ENCODE data around the gene TMEM141. TPM values are rescaled to one million over a fixed set of nuclear protein-coding genes. Genes with fewer than 3 reads are reported as not detected.
"Not testable (repeated sequence)": the region's sequence is repeated elsewhere in the genome, so short reads cannot be mapped to it uniquely, and the experiment has no call there.

Gene TMEM141
- polyA plus RNA-seq, 3 donors, result 53.5 to 81.8 (median 70.3) TPM

- DNase-seq (ENCODE audit: extremely low read depth in 1 of 11, low read depth in 9 of 11, low spot score in 4 of 11), result no peak
These were observed 33.5 kb downstream of the TMEM141 start for GRCh38 chr9:136824496-136825225.

GRCh38 chr9:136825295-136826187, 34.4 kb downstream of the TMEM141 start:
- DNase-seq (ENCODE audit: extremely low read depth in 1 of 11, low read depth in 9 of 11, low spot score in 4 of 11), result no peak

GRCh38 chr9:136826188-136826541, 35.0 kb downstream of the TMEM141 start:
- no peak for DNase-seq (ENCODE audit: extremely low read depth in 1 of 11, low read depth in 9 of 11, low spot score in 4 of 11)

GRCh38 chr9:136826703-136827582, 35.8 kb downstream of the TMEM141 start:
- no peak for DNase-seq (ENCODE audit: extremely low read depth in 1 of 11, low read depth in 9 of 11, low spot score in 4 of 11)

- DNase-seq (ENCODE audit: extremely low read depth in 1 of 11, low read depth in 9 of 11, low spot score in 4 of 11), result no peak
These were observed 36.8 kb downstream of the TMEM141 start for GRCh38 chr9:136827794-136828473.

GRCh38 chr9:136828474-136829140, 37.5 kb downstream of the TMEM141 start:
- no peak for DNase-seq (ENCODE audit: extremely low read depth in 1 of 11, low read depth in 9 of 11, low spot score in 4 of 11)

GRCh38 chr9:136829412-136829811, 38.3 kb downstream of the TMEM141 start:
- no peak for DNase-seq (ENCODE audit: extremely low read depth in 1 of 11, low read depth in 9 of 11, low spot score in 4 of 11)

- DNase-seq (ENCODE audit: extremely low read depth in 1 of 11, low read depth in 9 of 11, low spot score in 4 of 11), result no peak
These were observed 39.1 kb downstream of the TMEM141 start for GRCh38 chr9:136829981-136830885.

GRCh38 chr9:136831002-136831719, 40.0 kb downstream of the TMEM141 start:
- DNase-seq (ENCODE audit: extremely low read depth in 1 of 11, low read depth in 9 of 11, low spot score in 4 of 11), result no peak

- DNase-seq (ENCODE audit: extremely low read depth in 1 of 11, low read depth in 9 of 11, low spot score in 4 of 11), result no peak
These were observed 40.6 kb downstream of the TMEM141 start for GRCh38 chr9:136831720-136832104.

GRCh38 chr9:136832581-136832980, 41.4 kb downstream of the TMEM141 start:
- DNase-seq (ENCODE audit: extremely low read depth in 1 of 11, low read depth in 9 of 11, low spot score in 4 of 11), result no peak

GRCh38 chr9:136833381-136834048, 42.4 kb downstream of the TMEM141 start:
- DNase-seq (ENCODE audit: extremely low read depth in 1 of 11, low read depth in 9 of 11, low spot score in 4 of 11), result not testable (repeated sequence)

- no peak for DNase-seq (ENCODE audit: extremely low read depth in 1 of 11, low read depth in 9 of 11, low spot score in 4 of 11)
These were observed 44.2 kb downstream of the TMEM141 start for GRCh38 chr9:136835162-136835931.

- DNase-seq (ENCODE audit: extremely low read depth in 1 of 11, low read depth in 9 of 11, low spot score in 4 of 11), result no peak
These were observed 45.1 kb downstream of the TMEM141 start for GRCh38 chr9:136835932-136836904.

Measured in renal cortex interstitium (tissue), 11 donors.